Smooth muscle cell (in vitro differentiated cells): ENCODE results near the gene C20orf173. TPM values are rescaled to one million over a fixed set of nuclear protein-coding genes. Genes with fewer than 3 reads are reported as not detected.

Source experiments
- DNase-seq: peaks from one replicate; lab custom pipeline; 2025; ENCODE audit not compliant: unreplicated experiment; lab: John Stamatoyannopoulos, UW
- H2AFZ ChIP-seq: fragments of 200-600 bp; sonication (generic); 2 replicates; pipeline ENCODE4 v1.6.0; 2016; ENCODE audit warnings: antibody characterized with exemption, low read depth, mild to moderate bottlenecking
- H3F3A ChIP-seq: fragments of 200-600 bp; sonication (generic); 2 replicates; pipeline ENCODE4 v1.6.0; 2017; ENCODE audit warnings: antibody characterized with exemption, low read depth
- H3K27ac ChIP-seq: fragments of 200-600 bp; sonication (generic); 2 replicates; pipeline ENCODE4 v1.5.1; 2016; ENCODE audit warnings: low read depth, mild to moderate bottlenecking
- H3K27me3 ChIP-seq: fragments of 200-600 bp; sonication (generic); 2 replicates; pipeline ENCODE4 v1.6.1; 2016; ENCODE audit warnings: low read depth, mild to moderate bottlenecking
- H3K36me3 ChIP-seq: fragments of 200-600 bp; sonication (generic); 2 replicates; pipeline ENCODE4 v1.5.1; 2016; ENCODE audit warnings: low read depth
- H3K4me1 ChIP-seq: fragments of 200-600 bp; sonication (generic); 2 replicates; pipeline ENCODE4 v1.5.1; 2016; ENCODE audit warnings: low read depth
- H3K4me2 ChIP-seq: fragments of 200-600 bp; sonication (generic); 2 replicates; pipeline ENCODE4 v1.6.0; 2016; ENCODE audit warnings: mild to moderate bottlenecking
- H3K4me3 ChIP-seq: fragments of 200-600 bp; sonication (generic); 2 replicates; pipeline ENCODE4 v1.5.1; 2016; ENCODE audit warnings: mild to moderate bottlenecking
- H3K79me2 ChIP-seq: fragments of 200-600 bp; sonication (generic); 2 replicates; pipeline ENCODE4 v1.6.0; 2016; ENCODE audit warnings: low read depth, mild to moderate bottlenecking
- H3K9ac ChIP-seq: fragments of 200-600 bp; sonication (generic); 2 replicates; pipeline ENCODE4 v1.6.0; 2016; ENCODE audit warnings: low read depth
- H3K9me3 ChIP-seq: fragments of 200-600 bp; sonication (generic); replicated peaks from 2 replicates; pipeline ENCODE4 v1.5.1; 2016; ENCODE audit warnings: low read depth
- H4K20me1 ChIP-seq: fragments of 200-600 bp; sonication (generic); 2 replicates; pipeline ENCODE4 v1.6.0; 2016; ENCODE audit warnings: low read depth
- WGBS: methylation state at CpG from one replicate; pipeline ENCODE4 v1.1.7; 2016; ENCODE audit warnings: low lambda C conversion rate; 5-methylcytosine and 5-hydroxymethylcytosine counted together
- polyA plus RNA-seq: library from polyadenylated mRNA; unstranded; fragments of >200 nt; fragmentation: Nextera tagmentation; extraction: Ambion mirVana; gene quantifications from 2 replicates; pipeline ENCODE4 v1.2.1, GENCODE V29; 2016
- total RNA-seq: library from RNA; depleted of rRNA; stranded (reverse); fragments of >200 nt; gene quantifications from 2 replicates; pipeline ENCODE4 v1.2.3, GENCODE V29; 2014
- TF ChIP-seq, protein P1 (sequence below): fragments of 200-600 bp; sonication (generic); IDR thresholded peaks from 2 replicates; pipeline ENCODE4 v1.5.1; 2017; ENCODE audit warnings: borderline replicate concordance, mild to moderate bottlenecking, antibody characterized with exemption; ENCODE audit not compliant: insufficient read depth, poor library complexity, severe bottlenecking

The C20orf173 gene
- total and polyA plus RNA-seq, 2 experiments from 2014 or later = not detected

DNA sequence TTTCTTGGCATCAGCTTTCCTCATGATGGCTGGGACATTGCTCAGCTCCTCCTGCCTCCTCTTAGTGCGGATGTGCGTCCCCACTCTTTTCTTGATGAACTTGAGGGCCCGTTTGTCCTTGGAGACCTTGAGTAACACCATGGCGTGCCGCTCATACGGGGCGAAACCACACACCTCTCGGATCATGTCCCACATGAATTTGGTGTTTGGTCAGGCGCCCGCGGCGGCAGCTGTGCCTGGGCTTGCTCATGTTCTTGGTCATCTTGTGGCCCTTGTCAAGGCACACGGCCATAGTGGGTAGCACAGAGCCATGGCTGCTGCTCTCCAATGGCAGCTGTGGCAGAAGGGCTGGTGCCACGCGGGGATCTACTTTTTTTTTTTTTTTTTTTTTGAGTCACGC, 15.0 kb upstream of the C20orf173 start:
- Histone ChIP-seq H3K4me3 (no peak overlapping the region), H2AFZ (no peak overlapping the region), H3K4me2 (no peak overlapping the region), H3K9ac (no peak overlapping the region), H3K36me3 (no peaks in the 10 kb centered on the region), H3K9me3 (no peaks in the 10 kb centered on the region), H3K79me2 (no peaks in the 10 kb centered on the region), H3F3A (peaks cover 4% of the 10 kb centered on the region), H3K27me3 (no peaks in the 10 kb centered on the region), H3K4me1 (peaks cover 7% of the 10 kb centered on the region), H3K27ac (no peak overlapping the region), H4K20me1 (no peaks in the 10 kb centered on the region)
- WGBS = 96% methylated on average over 16 of the region's 16 CpGs
- TF ChIP-seq, protein P1, sequence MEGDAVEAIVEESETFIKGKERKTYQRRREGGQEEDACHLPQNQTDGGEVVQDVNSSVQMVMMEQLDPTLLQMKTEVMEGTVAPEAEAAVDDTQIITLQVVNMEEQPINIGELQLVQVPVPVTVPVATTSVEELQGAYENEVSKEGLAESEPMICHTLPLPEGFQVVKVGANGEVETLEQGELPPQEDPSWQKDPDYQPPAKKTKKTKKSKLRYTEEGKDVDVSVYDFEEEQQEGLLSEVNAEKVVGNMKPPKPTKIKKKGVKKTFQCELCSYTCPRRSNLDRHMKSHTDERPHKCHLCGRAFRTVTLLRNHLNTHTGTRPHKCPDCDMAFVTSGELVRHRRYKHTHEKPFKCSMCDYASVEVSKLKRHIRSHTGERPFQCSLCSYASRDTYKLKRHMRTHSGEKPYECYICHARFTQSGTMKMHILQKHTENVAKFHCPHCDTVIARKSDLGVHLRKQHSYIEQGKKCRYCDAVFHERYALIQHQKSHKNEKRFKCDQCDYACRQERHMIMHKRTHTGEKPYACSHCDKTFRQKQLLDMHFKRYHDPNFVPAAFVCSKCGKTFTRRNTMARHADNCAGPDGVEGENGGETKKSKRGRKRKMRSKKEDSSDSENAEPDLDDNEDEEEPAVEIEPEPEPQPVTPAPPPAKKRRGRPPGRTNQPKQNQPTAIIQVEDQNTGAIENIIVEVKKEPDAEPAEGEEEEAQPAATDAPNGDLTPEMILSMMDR = no peak
- no peak for DNase-seq

GRCh38 chr20:35542990-35543389, 13.5 kb upstream of the C20orf173 start:
- WGBS = 100% methylated on average over 1 of the region's 1 CpG
- no peak for DNase-seq
- Histone ChIP-seq H3K9me3 (no peaks in the 10 kb centered on the region), H3K79me2 (no peaks in the 10 kb centered on the region), H3K27ac (no peak overlapping the region), H3K36me3 (no peaks in the 10 kb centered on the region), H2AFZ (no peak overlapping the region), H4K20me1 (no peaks in the 10 kb centered on the region), H3K4me3 (peak overlapping the region; percentile 75), H3K27me3 (no peaks in the 10 kb centered on the region), H3F3A (peaks cover 4% of the 10 kb centered on the region), H3K9ac (no peak overlapping the region), H3K4me2 (peak overlapping the region; percentile 91), H3K4me1 (peaks cover 7% of the 10 kb centered on the region)
- TF ChIP-seq, protein P1 = no peak

- Histone ChIP-seq H3K27me3 (no peaks in the 10 kb centered on the region), H3K9ac (peak within 1 kb of the TSS; percentile 90), H3K36me3 (no peaks in the 10 kb centered on the region), H4K20me1 (no peaks in the 10 kb centered on the region), H3K27ac (peak within 1 kb of the TSS; percentile 65), H3K9me3 (no peaks in the 10 kb centered on the region), H3K4me3 (peak within 1 kb of the TSS; percentile 75), H2AFZ (peak within 1 kb of the TSS; percentile 56), H3K4me1 (peaks cover 7% of the 10 kb centered on the region), H3K4me2 (peak within 1 kb of the TSS; percentile 91), H3F3A (peaks cover 4% of the 10 kb centered on the region), H3K79me2 (no peaks in the 10 kb centered on the region)
- TF ChIP-seq, protein P1 = no peak
- WGBS = 5% methylated on average over 50 of the region's 57 CpGs
- peak; percentile 91 for DNase-seq
Measured at GRCh38 chr20:35541783-35542662, 12.6 kb upstream of the C20orf173 start, which contains the start of gene ERGIC3. Gene ERGIC3, plus strand, starts transcription at chr20:35542078. Its CDS starts 20 bp downstream, at chr20:35542098.
